Measurements from ENCODE around the gene CNTN4. TPM values are rescaled to one million over a fixed set of nuclear protein-coding genes. Genes with fewer than 3 reads are reported as not detected.

CNTN4 gene
- polyA plus RNA-seq, 2 donors = 0.51 to 0.54 TPM

DNA sequence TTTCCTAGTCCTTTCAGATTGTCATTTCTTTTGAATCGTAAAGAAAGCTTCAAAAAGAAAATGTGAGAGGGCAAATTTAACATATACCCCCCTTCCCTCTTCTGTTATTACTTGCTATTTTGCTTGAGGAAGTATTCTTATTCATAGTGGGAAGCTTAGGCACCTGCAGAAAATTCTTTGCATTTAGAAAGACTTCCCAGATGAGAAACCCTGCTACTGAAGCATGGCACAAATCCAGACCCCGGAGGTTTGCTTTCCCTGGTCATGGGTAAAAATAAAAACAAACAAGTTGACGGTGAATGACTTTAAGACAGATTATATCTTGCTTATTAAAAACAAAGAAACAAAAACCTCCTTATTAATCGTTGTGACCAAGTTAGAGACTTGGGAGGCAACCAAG lies 917.6 kb downstream of the CNTN4 start:
- no peaks in the 10 kb centered on the region for H3K4me1 ChIP-seq (ENCODE audit: control insufficient read depth in 2 of 2, insufficient read depth in 2 of 2, low read length in 1 of 2)
- WGBS, 2 donors = 55 to 57% methylated on average over 4 of the region's 4 CpGs
- no peaks in the 10 kb centered on the region for H3K36me3 ChIP-seq (ENCODE audit: control insufficient read depth in 2 of 2, insufficient read depth in 2 of 2, low read length in 1 of 2)
- H3K4me3 ChIP-seq (ENCODE audit: low read depth in 1 of 2, low read length in 2 of 2) = no peak overlapping the region
- no peaks in the 10 kb centered on the region for H3K27me3 ChIP-seq (ENCODE audit: control insufficient read depth in 1 of 2, insufficient read depth in 2 of 2, low read length in 2 of 2)
- no peaks in the 10 kb centered on the region for H3K9me3 ChIP-seq (ENCODE audit: control insufficient read depth in 2 of 2, insufficient read depth in 1 of 2, low read depth in 1 of 2, low read length in 1 of 2)
- H3K27ac ChIP-seq (ENCODE audit: low read depth in 2 of 2, low read length in 1 of 2) = no peak overlapping the region

DNA sequence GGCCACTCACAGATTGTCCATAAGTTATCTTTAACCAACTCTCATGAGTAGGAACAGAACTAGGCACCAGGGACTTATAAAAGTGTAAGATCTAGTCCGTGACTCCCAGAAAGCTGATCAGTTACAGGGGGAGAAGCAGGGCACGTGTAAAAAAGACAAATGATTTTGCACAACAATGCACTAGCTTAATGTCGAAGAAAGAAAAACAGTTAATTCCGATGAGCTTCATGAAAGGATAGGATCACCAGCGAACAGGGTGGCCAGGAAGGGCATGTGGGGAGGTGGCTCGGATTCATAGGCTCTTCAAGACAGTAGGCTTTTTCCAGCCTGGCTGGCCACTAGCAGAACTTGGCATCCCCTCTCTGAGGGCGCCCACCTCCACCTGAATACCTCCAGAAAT lies 921.5 kb downstream of the CNTN4 start:
- WGBS, 2 donors = 85 to 88% methylated on average over 7 of the region's 7 CpGs
- no peak overlapping the region for H3K27ac ChIP-seq (ENCODE audit: low read depth in 2 of 2, low read length in 1 of 2)

DNA sequence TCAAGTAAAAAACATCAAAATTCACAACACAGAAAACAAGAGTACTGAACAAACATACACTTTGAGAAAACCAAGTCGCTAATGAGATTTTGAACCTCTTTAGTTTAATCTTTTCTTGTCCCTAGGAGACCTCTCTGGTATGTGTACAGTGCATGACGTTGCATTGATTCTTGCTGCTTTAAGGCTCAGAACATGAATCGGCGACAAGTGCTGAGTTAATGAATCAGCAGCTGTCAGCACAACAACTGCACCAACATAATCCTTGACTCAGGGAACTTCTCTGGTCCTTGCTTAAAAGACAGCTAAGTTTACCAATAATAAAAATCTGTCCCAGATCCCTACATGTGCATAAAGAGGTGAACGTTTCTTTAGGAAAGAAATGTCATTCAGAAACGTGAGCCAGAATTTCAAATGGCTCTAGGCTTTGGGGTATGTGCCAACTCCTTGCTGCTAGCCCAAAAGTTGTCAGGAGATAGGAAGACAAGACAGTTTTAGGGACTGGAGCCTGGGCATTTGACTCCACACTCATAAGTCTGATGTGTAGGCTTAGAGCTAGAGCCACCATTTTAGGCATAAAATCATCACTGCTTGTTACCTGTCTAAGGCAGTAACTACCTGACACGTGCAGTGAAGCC lies 924.6 kb downstream of the CNTN4 start:
- Histone ChIP-seq H3K27ac (ENCODE audit: low read depth in 2 of 2, low read length in 1 of 2) (no peak overlapping the region), H3K4me1 (ENCODE audit: control insufficient read depth in 2 of 2, insufficient read depth in 2 of 2, low read length in 1 of 2) (peaks cover 0 to 3% of the 10 kb centered on the region in 2 donors), H3K36me3 (ENCODE audit: control insufficient read depth in 2 of 2, insufficient read depth in 2 of 2, low read length in 1 of 2) (no peaks in the 10 kb centered on the region), H3K27me3 (ENCODE audit: control insufficient read depth in 1 of 2, insufficient read depth in 2 of 2, low read length in 2 of 2) (no peaks in the 10 kb centered on the region), H3K4me3 (ENCODE audit: low read depth in 1 of 2, low read length in 2 of 2) (no peak overlapping the region), H3K9me3 (ENCODE audit: control insufficient read depth in 2 of 2, insufficient read depth in 1 of 2, low read depth in 1 of 2, low read length in 1 of 2) (no peaks in the 10 kb centered on the region)
- WGBS, 2 donors = 36 to 42% methylated on average over 7 of the region's 7 CpGs

More for the DNA sequence above, 921.5 kb downstream of the CNTN4 start:
- Histone ChIP-seq H3K27me3 (ENCODE audit: control insufficient read depth in 1 of 2, insufficient read depth in 2 of 2, low read length in 2 of 2) (no peaks in the 10 kb centered on the region), H3K4me1 (ENCODE audit: control insufficient read depth in 2 of 2, insufficient read depth in 2 of 2, low read length in 1 of 2) (peaks cover 0 to 3% of the 10 kb centered on the region in 2 donors), H3K9me3 (ENCODE audit: control insufficient read depth in 2 of 2, insufficient read depth in 1 of 2, low read depth in 1 of 2, low read length in 1 of 2) (no peaks in the 10 kb centered on the region), H3K4me3 (ENCODE audit: low read depth in 1 of 2, low read length in 2 of 2) (no peak overlapping the region), H3K36me3 (ENCODE audit: control insufficient read depth in 2 of 2, insufficient read depth in 2 of 2, low read length in 1 of 2) (no peaks in the 10 kb centered on the region)

DNA sequence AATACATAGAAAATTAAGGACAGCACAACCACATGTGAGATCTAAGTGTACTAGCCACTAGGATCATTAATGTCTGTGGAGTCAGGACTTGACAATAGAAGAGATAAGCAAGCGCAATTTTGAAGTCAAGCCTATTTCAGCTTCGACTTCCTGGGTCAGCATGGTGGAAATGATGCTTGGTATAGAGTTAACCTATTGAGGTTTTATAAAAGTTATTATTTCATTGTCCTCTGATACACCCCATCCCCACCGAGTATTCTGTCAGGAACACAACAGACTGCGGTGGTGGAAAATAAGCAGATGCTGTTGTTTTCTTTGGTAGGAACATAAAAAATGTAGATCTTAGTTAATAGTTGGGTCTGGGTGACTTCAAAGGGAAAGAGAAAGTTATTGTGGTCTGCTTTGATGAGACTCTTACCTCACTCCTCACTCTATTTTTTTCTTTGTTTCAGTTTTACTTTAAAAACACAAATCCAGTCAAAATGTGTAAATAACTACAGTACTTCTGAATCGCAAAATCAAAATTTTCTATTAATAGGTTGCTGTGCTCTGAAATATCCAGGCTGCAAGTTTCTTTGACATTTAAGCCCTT lies 929.4 kb downstream of the CNTN4 start:
- Histone ChIP-seq H3K27me3 (ENCODE audit: control insufficient read depth in 1 of 2, insufficient read depth in 2 of 2, low read length in 2 of 2) (no peaks in the 10 kb centered on the region), H3K4me3 (ENCODE audit: low read depth in 1 of 2, low read length in 2 of 2) (no peak overlapping the region), H3K4me1 (ENCODE audit: control insufficient read depth in 2 of 2, insufficient read depth in 2 of 2, low read length in 1 of 2) (peaks cover 0 to 3% of the 10 kb centered on the region in 2 donors), H3K36me3 (ENCODE audit: control insufficient read depth in 2 of 2, insufficient read depth in 2 of 2, low read length in 1 of 2) (no peaks in the 10 kb centered on the region), H3K27ac (ENCODE audit: low read depth in 2 of 2, low read length in 1 of 2) (no peak overlapping the region), H3K9me3 (ENCODE audit: control insufficient read depth in 2 of 2, insufficient read depth in 1 of 2, low read depth in 1 of 2, low read length in 1 of 2) (no peaks in the 10 kb centered on the region)
- 68 to 76% methylated on average over 5 of the region's 5 CpGs for WGBS, 2 donors

DNA sequence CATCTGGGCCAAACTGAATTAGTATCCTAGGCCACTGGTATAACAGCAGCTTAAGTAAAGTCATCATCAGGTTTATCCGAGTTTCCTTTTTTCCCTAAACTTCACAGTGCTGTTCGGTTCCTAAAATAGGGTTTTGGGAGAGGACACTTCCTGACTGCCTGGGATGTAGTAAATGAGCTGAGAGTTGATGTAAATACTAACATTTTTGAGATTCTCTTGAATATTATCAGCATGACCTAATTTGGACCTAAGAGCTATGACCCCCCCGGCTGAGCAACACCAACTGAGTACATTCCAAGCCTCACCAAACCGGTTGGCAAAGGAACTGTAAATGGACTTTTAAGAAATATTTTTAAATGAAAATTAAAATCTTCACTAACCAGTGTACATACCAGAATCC lies 932.7 kb downstream of the CNTN4 start:
- Histone ChIP-seq H3K4me1 (ENCODE audit: control insufficient read depth in 2 of 2, insufficient read depth in 2 of 2, low read length in 1 of 2) (no peaks in the 10 kb centered on the region), H3K4me3 (ENCODE audit: low read depth in 1 of 2, low read length in 2 of 2) (no peak overlapping the region), H3K27me3 (ENCODE audit: control insufficient read depth in 1 of 2, insufficient read depth in 2 of 2, low read length in 2 of 2) (no peaks in the 10 kb centered on the region), H3K27ac (ENCODE audit: low read depth in 2 of 2, low read length in 1 of 2) (no peak overlapping the region), H3K36me3 (ENCODE audit: control insufficient read depth in 2 of 2, insufficient read depth in 2 of 2, low read length in 1 of 2) (no peaks in the 10 kb centered on the region), H3K9me3 (ENCODE audit: control insufficient read depth in 2 of 2, insufficient read depth in 1 of 2, low read depth in 1 of 2, low read length in 1 of 2) (no peaks in the 10 kb centered on the region)
- 62 to 65% methylated on average over 4 of the region's 4 CpGs for WGBS, 2 donors

DNA sequence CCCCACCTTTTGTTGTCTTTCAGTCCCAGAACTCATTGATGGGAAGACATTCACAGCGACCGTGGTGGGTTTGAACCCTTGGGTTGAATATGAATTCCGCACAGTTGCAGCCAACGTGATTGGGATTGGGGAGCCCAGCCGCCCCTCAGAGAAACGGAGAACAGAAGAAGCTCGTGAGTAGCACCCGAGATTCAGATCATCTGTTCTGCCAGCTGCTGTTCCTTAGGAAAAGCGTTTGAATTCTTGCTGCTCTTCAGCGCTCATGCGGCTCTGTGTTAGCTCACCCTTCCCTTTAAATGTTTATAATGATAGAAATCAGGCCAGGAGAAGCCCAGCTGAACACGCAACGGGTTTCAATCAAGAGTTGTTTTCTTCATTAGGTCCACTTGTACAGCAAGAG lies 938.5 kb downstream of the CNTN4 start:
- H3K36me3 ChIP-seq (ENCODE audit: control insufficient read depth in 2 of 2, insufficient read depth in 2 of 2, low read length in 1 of 2) = no peaks in the 10 kb centered on the region
- H3K4me3 ChIP-seq (ENCODE audit: low read depth in 1 of 2, low read length in 2 of 2) = no peak overlapping the region
- 89 to 91% methylated on average over 13 of the region's 13 CpGs for WGBS, 2 donors
- H3K9me3 ChIP-seq (ENCODE audit: control insufficient read depth in 2 of 2, insufficient read depth in 1 of 2, low read depth in 1 of 2, low read length in 1 of 2) = no peaks in the 10 kb centered on the region
- no peaks in the 10 kb centered on the region for H3K4me1 ChIP-seq (ENCODE audit: control insufficient read depth in 2 of 2, insufficient read depth in 2 of 2, low read length in 1 of 2)
- H3K27me3 ChIP-seq (ENCODE audit: control insufficient read depth in 1 of 2, insufficient read depth in 2 of 2, low read length in 2 of 2) = no peaks in the 10 kb centered on the region
- no peak overlapping the region for H3K27ac ChIP-seq (ENCODE audit: low read depth in 2 of 2, low read length in 1 of 2)

DNA sequence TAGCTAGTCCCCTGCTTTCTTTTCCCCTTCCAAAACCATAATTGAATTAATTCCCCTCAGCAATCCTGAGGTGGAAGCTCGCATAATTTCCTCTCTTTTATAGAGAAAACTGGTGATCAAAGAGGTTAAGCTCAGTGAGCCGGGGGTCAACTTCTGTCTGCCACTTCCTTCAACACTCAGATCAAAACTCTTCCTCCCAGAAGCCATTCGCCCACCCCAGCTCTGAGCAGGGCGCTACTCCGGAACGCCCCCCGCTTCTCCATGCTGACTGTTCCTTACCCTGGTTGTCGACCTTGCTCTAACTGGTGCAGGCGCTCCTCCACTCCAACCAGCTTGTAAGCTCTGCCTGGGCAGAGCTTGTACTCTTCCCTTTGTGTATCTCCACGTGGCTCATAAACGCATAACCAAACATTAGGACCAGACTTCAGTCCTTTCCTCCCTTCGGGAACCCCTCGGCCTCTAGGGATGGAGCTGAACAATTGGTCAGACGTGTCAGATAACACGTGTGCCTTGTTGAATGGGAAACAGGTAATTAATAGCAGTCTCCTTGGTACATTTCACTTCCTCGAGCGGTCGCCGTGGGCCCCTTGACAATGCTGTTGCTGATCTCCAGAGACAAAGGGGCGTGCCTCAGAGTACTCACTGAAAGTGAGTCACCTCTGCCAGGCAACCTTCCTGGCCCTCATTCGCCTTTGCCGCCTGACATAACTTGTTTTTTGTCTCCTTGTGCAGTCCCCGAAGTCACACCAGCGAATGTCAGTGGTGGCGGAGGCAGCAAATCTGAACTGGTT lies 939.7 kb downstream of the CNTN4 start:
- Histone ChIP-seq H3K27me3 (ENCODE audit: control insufficient read depth in 1 of 2, insufficient read depth in 2 of 2, low read length in 2 of 2) (no peaks in the 10 kb centered on the region), H3K4me1 (ENCODE audit: control insufficient read depth in 2 of 2, insufficient read depth in 2 of 2, low read length in 1 of 2) (no peaks in the 10 kb centered on the region), H3K36me3 (ENCODE audit: control insufficient read depth in 2 of 2, insufficient read depth in 2 of 2, low read length in 1 of 2) (no peaks in the 10 kb centered on the region), H3K27ac (ENCODE audit: low read depth in 2 of 2, low read length in 1 of 2) (peak overlapping the region in 1 of 2 donors; percentile 76), H3K4me3 (ENCODE audit: low read depth in 1 of 2, low read length in 2 of 2) (peak overlapping the region in 1 of 2 donors; percentile 32), H3K9me3 (ENCODE audit: control insufficient read depth in 2 of 2, insufficient read depth in 1 of 2, low read depth in 1 of 2, low read length in 1 of 2) (no peaks in the 10 kb centered on the region)
- 61 to 64% methylated on average over 25 of the region's 25 CpGs for WGBS, 2 donors

DNA sequence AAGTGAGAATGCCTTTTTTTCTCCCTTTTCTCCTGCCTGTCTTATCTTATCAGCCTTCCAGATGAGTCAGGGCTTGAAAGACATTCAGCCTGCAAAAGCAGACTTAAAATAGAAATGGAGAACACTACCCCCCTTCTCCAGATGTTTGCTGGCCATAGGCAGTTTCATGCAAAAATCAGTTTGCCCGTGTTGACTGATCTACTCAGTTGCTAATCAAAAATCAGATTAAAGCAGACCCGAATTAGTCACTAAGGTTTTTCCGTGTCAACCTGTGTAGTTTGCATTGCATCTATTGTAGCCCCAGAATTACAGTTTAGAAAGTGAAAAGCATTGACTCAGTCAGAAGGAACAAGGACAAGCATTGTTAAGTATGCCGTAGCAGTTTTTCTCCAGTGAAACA lies 955.3 kb downstream of the CNTN4 start:
- Histone ChIP-seq H3K27me3 (ENCODE audit: control insufficient read depth in 1 of 2, insufficient read depth in 2 of 2, low read length in 2 of 2) (no peaks in the 10 kb centered on the region), H3K9me3 (ENCODE audit: control insufficient read depth in 2 of 2, insufficient read depth in 1 of 2, low read depth in 1 of 2, low read length in 1 of 2) (no peaks in the 10 kb centered on the region), H3K4me1 (ENCODE audit: control insufficient read depth in 2 of 2, insufficient read depth in 2 of 2, low read length in 1 of 2) (no peaks in the 10 kb centered on the region), H3K27ac (ENCODE audit: low read depth in 2 of 2, low read length in 1 of 2) (no peak overlapping the region), H3K36me3 (ENCODE audit: control insufficient read depth in 2 of 2, insufficient read depth in 2 of 2, low read length in 1 of 2) (no peaks in the 10 kb centered on the region), H3K4me3 (ENCODE audit: low read depth in 1 of 2, low read length in 2 of 2) (no peak overlapping the region)
- 44 to 57% methylated on average over 4 of the region's 4 CpGs for WGBS, 2 donors

DNA sequence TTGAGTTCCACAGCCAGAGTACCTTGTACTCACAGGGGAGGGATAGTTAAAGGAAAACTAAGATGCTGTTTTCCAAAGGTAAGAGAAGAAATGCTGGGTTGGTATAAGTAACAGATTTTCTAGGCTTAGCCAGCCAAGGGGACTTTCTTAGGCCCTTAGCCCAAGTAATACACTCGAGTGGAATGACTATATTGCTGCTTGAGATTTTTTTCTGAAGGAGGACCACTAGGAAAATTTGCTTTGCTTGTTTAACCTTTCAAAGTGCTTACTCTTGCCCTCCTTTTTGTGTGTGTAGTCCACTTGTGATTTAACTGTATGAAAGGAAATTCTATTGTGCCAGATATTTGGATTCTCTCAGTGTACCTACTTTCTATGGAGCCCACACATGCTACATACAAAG lies 961.0 kb downstream of the CNTN4 start:
- Histone ChIP-seq H3K4me1 (ENCODE audit: control insufficient read depth in 2 of 2, insufficient read depth in 2 of 2, low read length in 1 of 2) (no peaks in the 10 kb centered on the region), H3K4me3 (ENCODE audit: low read depth in 1 of 2, low read length in 2 of 2) (no peak overlapping the region), H3K36me3 (ENCODE audit: control insufficient read depth in 2 of 2, insufficient read depth in 2 of 2, low read length in 1 of 2) (no peaks in the 10 kb centered on the region), H3K27me3 (ENCODE audit: control insufficient read depth in 1 of 2, insufficient read depth in 2 of 2, low read length in 2 of 2) (no peaks in the 10 kb centered on the region), H3K27ac (ENCODE audit: low read depth in 2 of 2, low read length in 1 of 2) (no peak overlapping the region), H3K9me3 (ENCODE audit: control insufficient read depth in 2 of 2, insufficient read depth in 1 of 2, low read depth in 1 of 2, low read length in 1 of 2) (no peaks in the 10 kb centered on the region)
- 66 to 72% methylated on average over 1 of the region's 1 CpG for WGBS, 2 donors
